IMR-90 (cell line): ENCODE data around the gene PRKAR1A.

Experiments
- CTCF ChIP-seq: conservative IDR thresholded peaks from 2 replicates; pipeline ENCODE4 v1.5.1; 2012; ENCODE audit warnings: mild to moderate bottlenecking, low read depth, low read length, improper control_type of control experiment
- NFE2L2 ChIP-seq: fragments of 150-350 bp; IDR thresholded peaks from 2 replicates; pipeline ENCODE4 v1.6.1; 2016; ENCODE audit warnings: low read depth, mild to moderate bottlenecking, low read length
- POLR2A ChIP-seq: IDR thresholded peaks from 2 replicates; pipeline ENCODE4 v1.6.1; 2012; ENCODE audit warnings: mild to moderate bottlenecking, low read depth, low read length
- RAD21 ChIP-seq: IDR thresholded peaks from 2 replicates; pipeline ENCODE4 v1.6.1; 2012; ENCODE audit warnings: low read length, improper control_type of control experiment
- USF2 ChIP-seq: fragments of 150-350 bp; IDR thresholded peaks from 2 replicates; pipeline ENCODE4 v1.6.1; 2017; ENCODE audit warnings: mild to moderate bottlenecking, antibody characterized with exemption, low read length, low read depth

- TF ChIP-seq CTCF (no peak), USF2 (no peak), POLR2A (no peak), RAD21 (no peak), NFE2L2 (no peak)
Measured at GRCh38 chr17:68463211-68464019, 48.8 kb upstream of the PRKAR1A start.
